ENCODE results near the gene IRX1.

The IRX1 gene

GRCh38 chr5:3601061-3601710, 5.6 kb downstream of the IRX1 start:
- no peak for FAIRE-seq

GRCh38 chr5:3601911-3602782, 6.5 kb downstream of the IRX1 start:
- no peak for FAIRE-seq

GRCh38 chr5:3602785-3603502, 7.3 kb downstream of the IRX1 start:
- FAIRE-seq, result no peak

GRCh38 chr5:3604501-3604900, 8.9 kb downstream of the IRX1 start:
- FAIRE-seq, result no peak

- FAIRE-seq, result no peak
Measured at GRCh38 chr5:3605298-3606010, 9.8 kb downstream of the IRX1 start.

- no peak for FAIRE-seq
Measured at GRCh38 chr5:3606121-3606831, 10.6 kb downstream of the IRX1 start.

- no peak for FAIRE-seq
Measured at GRCh38 chr5:3607541-3608181, 12.0 kb downstream of the IRX1 start.

DNA sequence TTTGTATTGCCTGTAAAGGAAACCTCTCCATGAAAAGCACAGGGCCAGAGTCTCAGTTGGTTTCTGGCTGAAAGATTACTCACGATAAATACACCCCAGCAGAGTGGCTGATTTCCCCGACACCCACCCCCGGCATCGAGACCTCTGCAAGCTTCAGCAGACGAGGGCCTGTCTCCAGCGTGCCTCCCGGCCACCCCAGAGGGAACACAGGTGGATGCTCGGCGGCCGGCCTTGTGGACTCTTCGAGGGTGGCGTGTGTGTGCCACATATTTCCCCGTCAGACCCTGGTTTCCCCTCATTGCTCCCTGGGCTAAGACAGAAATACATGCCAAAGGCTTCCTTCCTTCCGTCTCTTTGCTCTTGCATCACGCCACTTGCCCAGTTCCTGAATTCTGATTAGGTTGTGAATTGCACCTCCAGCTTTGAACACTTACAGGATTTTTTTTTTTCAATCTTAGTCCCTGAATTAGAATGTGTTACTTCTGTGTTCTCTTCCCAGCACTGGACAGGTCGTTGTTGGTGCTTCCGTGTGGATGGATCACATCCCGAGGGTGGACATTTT, 13.6 kb downstream of the IRX1 start:
- FAIRE-seq, result no peak

DNA sequence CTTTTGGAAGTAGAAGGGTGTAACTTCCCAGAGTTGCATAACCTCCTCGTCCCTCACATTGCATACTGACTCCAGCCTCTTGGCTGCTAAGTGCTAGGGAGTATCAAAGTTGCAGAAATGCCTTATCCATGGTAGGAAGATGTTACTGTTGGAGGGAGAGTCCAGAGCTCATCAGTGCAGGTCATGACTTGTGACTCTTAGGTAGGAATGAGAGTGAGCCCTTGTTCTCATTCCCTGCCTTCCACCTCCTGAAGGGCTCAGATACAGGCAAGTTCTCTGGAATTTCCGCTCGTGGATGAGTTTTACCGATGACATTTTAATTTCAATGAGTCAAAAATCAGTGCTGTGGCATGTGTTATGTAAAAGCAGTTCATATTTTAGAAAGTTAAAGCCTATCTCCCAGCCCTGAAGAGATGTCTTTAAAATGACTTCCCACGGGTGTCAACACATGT, 17.0 kb downstream of the IRX1 start:
- FAIRE-seq, result no peak

GRCh38 chr5:3613726-3614125, 18.1 kb downstream of the IRX1 start:
- FAIRE-seq, result no peak

DNA sequence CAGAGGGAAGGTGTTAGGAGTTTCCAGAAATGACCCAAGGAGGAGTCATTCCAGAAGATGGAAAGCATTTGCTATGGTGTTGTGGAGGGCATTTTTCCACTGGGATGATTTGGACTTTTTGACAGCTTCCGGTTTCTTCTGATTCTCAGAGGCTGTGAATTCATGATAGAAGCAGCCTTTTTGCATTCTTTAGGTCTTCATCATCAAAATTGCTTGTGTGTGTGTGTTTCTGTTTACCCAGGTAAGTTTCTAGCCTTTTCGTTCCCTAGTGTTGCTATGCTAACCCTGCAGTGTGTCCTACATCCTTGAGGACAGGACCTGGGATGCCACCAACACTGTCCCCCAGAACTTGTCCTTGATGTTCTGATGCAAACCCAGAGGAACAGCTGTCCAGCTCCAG, 19.6 kb downstream of the IRX1 start:
- FAIRE-seq, result no peak

- no peak for FAIRE-seq
Measured at GRCh38 chr5:3615829-3616228, 20.2 kb downstream of the IRX1 start.

DNA sequence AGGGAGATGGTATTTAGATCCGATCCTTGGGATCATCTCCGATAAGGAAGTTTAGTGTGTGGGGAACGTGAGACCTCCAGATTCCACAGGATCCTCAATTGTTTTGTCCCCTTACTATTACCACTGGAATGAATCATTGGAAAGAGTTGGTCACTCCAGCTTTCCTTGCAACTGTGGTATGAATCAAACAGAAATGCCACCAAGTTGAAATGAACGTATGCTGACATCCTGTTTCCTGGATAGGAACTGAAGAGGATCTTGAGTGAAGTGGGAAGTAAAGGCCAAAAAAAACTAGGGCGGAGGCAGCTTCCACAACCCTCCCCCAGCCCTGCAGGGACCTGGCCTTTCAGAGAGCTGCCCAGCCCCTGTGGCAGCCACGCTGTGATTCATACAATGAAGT, 23.9 kb downstream of the IRX1 start:
- no peak for FAIRE-seq

GRCh38 chr5:3622961-3623360, 27.3 kb downstream of the IRX1 start:
- no peak for FAIRE-seq

DNA sequence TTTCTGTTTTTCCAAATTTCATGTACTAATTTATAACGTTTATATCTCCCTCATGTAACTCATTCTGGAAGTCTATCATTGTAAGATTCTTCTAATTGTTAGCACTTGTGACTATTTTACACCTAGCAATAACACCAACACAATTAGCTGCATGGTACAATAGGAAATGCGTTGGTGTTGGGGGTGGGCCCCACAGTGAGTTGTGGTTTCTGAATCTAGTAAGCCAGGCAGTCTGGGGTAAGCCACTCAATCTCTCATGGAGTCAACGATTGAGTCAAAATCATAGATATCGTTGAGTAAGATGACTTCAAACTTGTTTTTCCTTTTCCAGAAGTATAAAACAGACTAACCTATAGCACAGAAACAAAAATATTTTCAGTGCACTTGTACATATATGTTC, 30.0 kb downstream of the IRX1 start:
- no peak for FAIRE-seq

- no peak for FAIRE-seq
Measured at GRCh38 chr5:3634061-3634460, 38.4 kb downstream of the IRX1 start.

GRCh38 chr5:3639175-3639574, 43.5 kb downstream of the IRX1 start:
- no peak for FAIRE-seq

GRCh38 chr5:3642231-3642630, 46.6 kb downstream of the IRX1 start:
- no peak for FAIRE-seq

DNA sequence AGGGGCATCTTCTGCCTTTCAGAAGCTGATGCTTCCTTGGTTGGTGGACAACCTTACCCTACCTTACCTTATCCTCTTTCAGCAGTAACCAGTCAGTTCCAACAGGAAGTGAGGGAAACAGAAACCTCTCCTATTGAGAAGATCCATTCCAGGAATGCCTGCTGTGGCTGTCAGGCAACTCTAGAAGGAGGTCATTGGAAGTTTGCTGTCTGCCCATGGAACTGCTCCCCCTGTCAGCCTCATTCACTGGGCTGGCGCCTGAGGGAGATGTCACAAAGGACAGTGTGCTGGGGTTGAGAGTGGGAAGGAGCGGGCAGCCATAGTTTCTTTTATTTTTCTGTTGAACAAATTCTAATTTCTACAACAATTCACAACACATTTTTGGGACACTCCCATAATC, 54.7 kb downstream of the IRX1 start:
- no peak for FAIRE-seq

DNA sequence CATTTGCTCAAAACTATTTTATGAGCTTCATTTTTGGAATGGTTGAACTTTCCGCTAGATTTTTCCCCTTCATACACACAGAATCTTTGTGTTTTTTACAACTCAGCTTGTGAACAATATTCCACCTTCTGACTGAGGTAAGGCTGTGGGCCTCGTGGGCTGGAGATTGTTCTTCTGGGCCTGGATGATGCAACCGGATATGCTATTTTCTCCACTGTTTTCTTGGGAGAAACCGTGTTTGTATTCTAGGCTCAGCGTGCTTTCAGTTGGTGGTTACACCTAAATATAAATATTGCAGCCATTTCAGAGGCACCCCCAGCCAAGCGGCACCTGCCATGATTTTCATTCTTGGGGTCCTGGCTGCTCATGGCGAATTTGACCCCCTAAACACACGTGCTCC, 55.2 kb downstream of the IRX1 start:
- FAIRE-seq, result no peak

Data from islet of Langerhans (tissue), 1 donor.